ENCODE results near the gene OR1B1. TPM values are rescaled to one million over a fixed set of nuclear protein-coding genes. Genes with fewer than 3 reads are reported as not detected.

Gene OR1B1
- total and polyA plus RNA-seq, 2 of the 8 experiments (the other 6 are each of a cell fraction or from before 2014, with no cell fraction given), result not detected

- TF ChIP-seq BACH1 (IDR thresholded peaks at IDR 0.05; ENCODE audit: low read length), result no peak
Observed at GRCh38 chr9:122614362-122614761, 43.1 kb downstream of the OR1B1 start, which contains the start of gene OR1Q1 (continued).

Measured in H1 (cell line).